HepG2 (cell line): ENCODE measurements around the gene RNH1. TPM values are rescaled to one million over a fixed set of nuclear protein-coding genes. Genes with fewer than 3 reads are reported as not detected.
A peak's percentile ranks its signal among the peaks of the same experiment; 100 is the strongest.

Source experiments
- BCL6 ChIP-seq: IDR thresholded peaks from 2 replicates; pipeline ENCODE4 v1.6.1; 2016; ENCODE audit warnings: missing genetic modification reagents, missing compliant biosample characterization
- CBFB ChIP-seq: sonication (generic); formaldehyde crosslinking; IDR thresholded peaks from 2 replicates; pipeline ENCODE4 v1.4.0; 2020; ENCODE audit warnings: missing genetic modification reagents
- DRAP1 ChIP-seq: IDR thresholded peaks from 2 replicates; pipeline ENCODE4 v1.6.1; 2016; ENCODE audit warnings: missing genetic modification reagents, missing compliant biosample characterization
- HNRNPL ChIP-seq: fragments of 200-400 bp; formaldehyde crosslinking; IDR thresholded peaks from 2 replicates; pipeline ENCODE4 v1.6.1; 2017; ENCODE audit warnings: mild to moderate bottlenecking, low read depth, low read length
- PCBP2 ChIP-seq: fragments of 200-400 bp; formaldehyde crosslinking; optimal IDR thresholded peaks from 2 replicates; pipeline ENCODE3; 2018; ENCODE audit warnings: low read length, low read depth; ENCODE audit not compliant: poor library complexity, severe bottlenecking
- POLR2G ChIP-seq: fragments of 200-400 bp; formaldehyde crosslinking; IDR thresholded peaks from 2 replicates; pipeline ENCODE4 v1.6.1; 2018; ENCODE audit warnings: mild to moderate bottlenecking, low read depth, low read length, moderate library complexity
- SALL1 ChIP-seq: sonication (generic); formaldehyde crosslinking; IDR thresholded peaks from 2 replicates; pipeline ENCODE4 v1.8.0; 2022; ENCODE audit warnings: mild to moderate bottlenecking, missing genetic modification reagents
- TFDP1 ChIP-seq: IDR thresholded peaks from 2 replicates; pipeline ENCODE4 v1.6.1; 2016; ENCODE audit warnings: missing compliant biosample characterization, missing genetic modification reagents, borderline replicate concordance
- ZBTB25 ChIP-seq: IDR thresholded peaks from 2 replicates; pipeline ENCODE4 v1.6.1; 2018; ENCODE audit warnings: missing genetic modification reagents
- ZBTB7A ChIP-seq: sonication (generic); formaldehyde crosslinking; IDR thresholded peaks from 2 replicates; pipeline ENCODE4 v1.8.0; 2022; ENCODE audit warnings: mild to moderate bottlenecking, missing genetic modification reagents
- ZFP62 ChIP-seq: sonication (generic); formaldehyde crosslinking; IDR thresholded peaks from 2 replicates; pipeline ENCODE4 v1.4.0; 2020; ENCODE audit warnings: missing genetic modification reagents
- ZNF251 ChIP-seq: sonication (generic); formaldehyde crosslinking; IDR thresholded peaks from 2 replicates; pipeline ENCODE4 v1.9.0; 2021; ENCODE audit warnings: mild to moderate bottlenecking, missing genetic modification reagents
- ZNF414 ChIP-seq: sonication (generic); formaldehyde crosslinking; IDR thresholded peaks from 2 replicates; pipeline ENCODE4 v1.5.0; 2020; ENCODE audit warnings: missing genetic modification reagents
- ZNF431 ChIP-seq: sonication (generic); formaldehyde crosslinking; IDR thresholded peaks from 2 replicates; pipeline ENCODE4 v1.9.0; 2022; ENCODE audit warnings: missing genetic modification reagents, low read depth, mild to moderate bottlenecking, borderline replicate concordance
- ZNF432 ChIP-seq: sonication (generic); formaldehyde crosslinking; IDR thresholded peaks from 2 replicates; pipeline ENCODE4 v1.5.0; 2020; ENCODE audit warnings: missing genetic modification reagents, mild to moderate bottlenecking, borderline replicate concordance
- ZNF44 ChIP-seq: sonication (generic); formaldehyde crosslinking; IDR thresholded peaks from 2 replicates; pipeline ENCODE4 v1.5.1; 2020; ENCODE audit warnings: mild to moderate bottlenecking, missing genetic modification reagents
- ZNF441 ChIP-seq: sonication (generic); formaldehyde crosslinking; IDR thresholded peaks from 2 replicates; pipeline ENCODE4 v1.7.0; 2021; ENCODE audit warnings: missing genetic modification reagents, borderline replicate concordance
- ZNF556 ChIP-seq: sonication (generic); formaldehyde crosslinking; IDR thresholded peaks from 2 replicates; pipeline ENCODE4 v1.4.0; 2020; ENCODE audit warnings: mild to moderate bottlenecking, missing genetic modification reagents, borderline replicate concordance
- ZNF644 ChIP-seq: IDR thresholded peaks from 2 replicates; pipeline ENCODE4 v1.6.1; 2016; ENCODE audit warnings: low read depth
- ZNF770 ChIP-seq: sonication (generic); formaldehyde crosslinking; IDR thresholded peaks from 2 replicates; pipeline ENCODE4 v1.5.0; 2020; ENCODE audit warnings: mild to moderate bottlenecking, missing genetic modification reagents
- ZSCAN31 ChIP-seq: sonication (generic); formaldehyde crosslinking; IDR thresholded peaks from 2 replicates; pipeline ENCODE4 v1.5.0; 2020; ENCODE audit warnings: low read depth, mild to moderate bottlenecking, missing genetic modification reagents
- polyA plus RNA-seq, 8 experiments: library from polyadenylated mRNA; depleted of rRNA in 3 of 8; stranded (reverse) in 7 of 8; unstranded in 1 of 8; fragments of >200 nt; fragmentation: Illumina TruSeq in 4 of 8; extraction: Trizol in 4 of 8; gene quantifications; 2 replicates each; pipeline versions ENCODE4 v1.2.1 to v1.2.3, GENCODE V29; 2011 to 2016; ENCODE audit warnings: low read depth in 4 of 8, missing spikeins in 1 of 8, mixed read lengths in 1 of 8; ENCODE audit not compliant: insufficient read depth in 1 of 8
- total RNA-seq, 5 experiments: library from RNA; depleted of rRNA; stranded (reverse); fragments of >200 nt; fragmentation: Illumina TruSeq; extraction: Trizol; gene quantifications; 2 replicates each; pipeline ENCODE4 v1.2.3, GENCODE V29; 2016; ENCODE audit warnings: low read depth in 1 of 5

The RNH1 gene
- total and polyA plus RNA-seq, 2 of the 13 experiments (the other 11 are each of a cell fraction or from before 2014, with no cell fraction given): 36.0 to 74.1 TPM

- no peak for TF ChIP-seq ZNF770 (CRISPR knock-in tag)
- TF ChIP-seq ZNF414 (CRISPR knock-in tag): no peak
- TF ChIP-seq DRAP1: peak; percentile 48; the same call in 1 of the 2 replicates
- TF ChIP-seq ZNF432 (CRISPR knock-in tag): no peak
- no peak for TF ChIP-seq ZFP62
- no peak for TF ChIP-seq ZNF644 (CRISPR knock-in tag)
- TF ChIP-seq ZBTB7A (CRISPR knock-in tag): no peak
- no peak for TF ChIP-seq ZNF44 (CRISPR knock-in tag)
- no peak for TF ChIP-seq ZNF431 (CRISPR knock-in tag)
- peak; percentile 57; the same call in 1 of the 2 replicates for TF ChIP-seq SALL1 (CRISPR knock-in tag)
- peak; percentile 83 for TF ChIP-seq POLR2G
- no peak for TF ChIP-seq ZNF251
- peak; percentile 69; the same call in 1 of the 2 replicates for TF ChIP-seq ZBTB25 (CRISPR knock-in tag)
- TF ChIP-seq ZNF441 (CRISPR knock-in tag): no peak
- no peak for TF ChIP-seq TFDP1
- TF ChIP-seq ZNF556: no peak
- no peak for TF ChIP-seq CBFB (CRISPR knock-in tag)
- 0 out of 2 replicates have a peak, but pooled peaks have one; percentile 29 for TF ChIP-seq HNRNPL
- TF ChIP-seq ZSCAN31: no peak
- TF ChIP-seq PCBP2: no peak
- TF ChIP-seq BCL6 (CRISPR knock-in tag): peak; percentile 30; the same call in 1 of the 2 replicates
Observed at GRCh38 chr11:469684-470560, 37.1 kb downstream of the RNH1 start (continued).
